Measurements from ENCODE around the gene VASN. TPM values are rescaled to one million over a fixed set of nuclear protein-coding genes. Genes with fewer than 3 reads are reported as not detected.

The VASN gene
- total RNA-seq, 1 experiment from 2014 or later, result 45.3 TPM

DNA sequence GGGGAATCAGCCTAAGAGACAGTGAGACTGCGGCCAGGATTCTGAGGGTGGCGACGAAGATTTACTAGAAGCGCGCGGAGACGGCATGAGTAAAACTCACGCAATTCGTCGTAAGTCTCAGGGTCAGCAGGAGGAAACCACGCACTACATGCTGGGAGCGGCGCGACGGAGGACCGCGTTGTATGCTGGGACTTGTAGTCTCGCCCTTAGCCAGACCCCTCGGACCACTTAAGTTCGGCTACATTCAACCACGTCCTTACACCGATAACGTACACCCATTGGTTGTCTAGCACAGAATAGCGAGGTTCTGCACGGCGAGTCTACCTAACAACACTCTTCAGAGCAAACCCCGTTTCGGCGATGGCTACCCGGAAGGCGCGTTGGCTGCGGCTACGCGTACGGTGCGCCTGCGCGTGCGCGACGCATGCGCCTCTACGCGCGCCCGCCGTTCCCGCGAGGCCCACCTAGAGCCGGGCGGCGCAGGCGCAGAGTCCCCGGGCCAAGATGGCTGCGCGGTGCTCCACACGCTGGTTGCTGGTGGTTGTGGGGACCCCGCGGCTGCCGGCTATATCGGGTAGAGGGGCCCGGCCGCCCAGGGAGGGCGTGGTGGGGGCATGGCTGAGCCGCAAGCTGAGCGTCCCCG, 53.9 kb downstream of the VASN start, which contains the start of gene DNAJA3:
Gene DNAJA3 (plus strand): TSS at position 491 of the 643 bp plus-strand sequence. CDS start 14 bp downstream, at position 505.
- Histone ChIP-seq H3K4me3 (peak within 1 kb of the TSS; percentile 80), H2AFZ (peak within 1 kb of the TSS; percentile 84), H3K27ac (peak within 1 kb of the TSS; percentile 95), H3F3A (ENCODE audit: insufficient read depth, low read depth) (peaks cover 17% of the 10 kb centered on the region; the same call in 1 of the 2 replicates), H3K9me2 (ENCODE audit: insufficient read depth) (no peaks in the 10 kb centered on the region), H3K36me3 (ENCODE audit: low read depth) (peaks cover 5% of the 10 kb centered on the region; the same call in 1 of the 2 replicates), H3K79me2 (ENCODE audit: low read depth) (peaks cover 53% of the 10 kb centered on the region), H3K4me2 (peak within 1 kb of the TSS; percentile 94), H3K27me3 (ENCODE audit: insufficient read depth, low read depth) (no peaks in the 10 kb centered on the region), H3K9me3 (ENCODE audit: insufficient read depth, low read depth) (no peaks in the 10 kb centered on the region), H3K4me1 (replicated peaks; ENCODE audit: insufficient read depth) (peaks cover 12% of the 10 kb centered on the region), H4K20me1 (ENCODE audit: insufficient read depth) (peaks cover 16% of the 10 kb centered on the region; the same call in 1 of the 2 replicates)
- DNase-seq, result peak; percentile 85 to 93
- ChIA-PET CTCF (no interaction called here), POLR2A (ENCODE audit: unreplicated experiment) (no interaction called here)
- no peak for TF ChIP-seq EZH2 (IDR thresholded peaks at IDR 0.05; ENCODE audit: low read depth)
- TF ChIP-seq, protein P1, sequence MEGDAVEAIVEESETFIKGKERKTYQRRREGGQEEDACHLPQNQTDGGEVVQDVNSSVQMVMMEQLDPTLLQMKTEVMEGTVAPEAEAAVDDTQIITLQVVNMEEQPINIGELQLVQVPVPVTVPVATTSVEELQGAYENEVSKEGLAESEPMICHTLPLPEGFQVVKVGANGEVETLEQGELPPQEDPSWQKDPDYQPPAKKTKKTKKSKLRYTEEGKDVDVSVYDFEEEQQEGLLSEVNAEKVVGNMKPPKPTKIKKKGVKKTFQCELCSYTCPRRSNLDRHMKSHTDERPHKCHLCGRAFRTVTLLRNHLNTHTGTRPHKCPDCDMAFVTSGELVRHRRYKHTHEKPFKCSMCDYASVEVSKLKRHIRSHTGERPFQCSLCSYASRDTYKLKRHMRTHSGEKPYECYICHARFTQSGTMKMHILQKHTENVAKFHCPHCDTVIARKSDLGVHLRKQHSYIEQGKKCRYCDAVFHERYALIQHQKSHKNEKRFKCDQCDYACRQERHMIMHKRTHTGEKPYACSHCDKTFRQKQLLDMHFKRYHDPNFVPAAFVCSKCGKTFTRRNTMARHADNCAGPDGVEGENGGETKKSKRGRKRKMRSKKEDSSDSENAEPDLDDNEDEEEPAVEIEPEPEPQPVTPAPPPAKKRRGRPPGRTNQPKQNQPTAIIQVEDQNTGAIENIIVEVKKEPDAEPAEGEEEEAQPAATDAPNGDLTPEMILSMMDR (conservative IDR thresholded peaks at IDR 0.05), result no peak
- no TSS peak for BruUV-seq (replicated peaks)
- intact Hi-C loops (cut with micrococcal nuclease; ENCODE audit: unreplicated experiment), result no loop called here

DNA sequence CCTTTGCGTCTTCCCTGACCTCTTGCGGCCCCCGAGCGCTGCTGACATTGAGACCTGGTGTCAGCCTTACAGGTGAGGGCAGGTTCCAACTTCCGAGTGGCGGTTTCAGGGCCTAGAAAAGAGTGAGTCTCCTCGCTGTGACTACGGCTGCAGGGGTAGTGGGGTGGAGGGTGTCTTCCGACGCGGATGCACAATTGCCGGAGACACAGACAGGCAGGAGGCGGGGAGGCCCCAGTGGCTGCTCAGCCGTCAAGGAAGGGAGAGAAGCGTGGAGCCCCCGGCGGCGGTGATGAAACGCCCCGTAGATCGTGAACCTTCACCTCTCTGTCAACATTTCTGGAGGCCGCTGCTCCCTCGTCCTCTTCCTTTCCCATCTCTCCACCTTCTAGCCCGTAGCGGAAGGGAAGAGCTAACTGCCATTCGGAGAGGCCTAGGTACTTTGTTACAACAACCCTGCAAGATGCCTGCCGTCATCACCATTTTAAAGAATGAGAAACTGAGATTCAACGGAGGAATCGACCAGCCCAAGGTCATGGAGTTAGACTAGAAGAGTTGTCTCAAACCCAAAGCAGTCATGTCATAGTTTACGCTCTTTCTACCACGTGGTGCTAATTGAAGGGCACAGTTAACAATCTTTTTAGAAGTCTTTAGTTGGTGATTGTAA, 54.5 kb downstream of the VASN start:
- Histone ChIP-seq H3K4me1 (replicated peaks; ENCODE audit: insufficient read depth) (peaks cover 12% of the 10 kb centered on the region), H3K27ac (peak overlapping the region; percentile 95), H3K9me3 (ENCODE audit: insufficient read depth, low read depth) (no peaks in the 10 kb centered on the region), H2AFZ (peak overlapping the region; percentile 84), H3K9me2 (ENCODE audit: insufficient read depth) (no peaks in the 10 kb centered on the region), H3K36me3 (ENCODE audit: low read depth) (peaks cover 5% of the 10 kb centered on the region), H3F3A (ENCODE audit: insufficient read depth, low read depth) (peaks cover 17% of the 10 kb centered on the region; the same call in 1 of the 2 replicates), H3K4me2 (peak overlapping the region; percentile 94), H3K27me3 (ENCODE audit: insufficient read depth, low read depth) (no peaks in the 10 kb centered on the region), H3K79me2 (ENCODE audit: low read depth) (peaks cover 59% of the 10 kb centered on the region), H4K20me1 (ENCODE audit: insufficient read depth) (peaks cover 23% of the 10 kb centered on the region), H3K4me3 (peak overlapping the region; percentile 80)
- intact Hi-C loops (cut with micrococcal nuclease; ENCODE audit: unreplicated experiment), result no loop called here
- no peak for DNase-seq
- TF ChIP-seq EZH2 (IDR thresholded peaks at IDR 0.05; ENCODE audit: low read depth), result no peak
- TF ChIP-seq, protein P1 (conservative IDR thresholded peaks at IDR 0.05), result no peak
- ChIA-PET POLR2A (ENCODE audit: unreplicated experiment) (no interaction called here), CTCF (no interaction called here)
- no TSS peak for BruUV-seq (replicated peaks)

DNA sequence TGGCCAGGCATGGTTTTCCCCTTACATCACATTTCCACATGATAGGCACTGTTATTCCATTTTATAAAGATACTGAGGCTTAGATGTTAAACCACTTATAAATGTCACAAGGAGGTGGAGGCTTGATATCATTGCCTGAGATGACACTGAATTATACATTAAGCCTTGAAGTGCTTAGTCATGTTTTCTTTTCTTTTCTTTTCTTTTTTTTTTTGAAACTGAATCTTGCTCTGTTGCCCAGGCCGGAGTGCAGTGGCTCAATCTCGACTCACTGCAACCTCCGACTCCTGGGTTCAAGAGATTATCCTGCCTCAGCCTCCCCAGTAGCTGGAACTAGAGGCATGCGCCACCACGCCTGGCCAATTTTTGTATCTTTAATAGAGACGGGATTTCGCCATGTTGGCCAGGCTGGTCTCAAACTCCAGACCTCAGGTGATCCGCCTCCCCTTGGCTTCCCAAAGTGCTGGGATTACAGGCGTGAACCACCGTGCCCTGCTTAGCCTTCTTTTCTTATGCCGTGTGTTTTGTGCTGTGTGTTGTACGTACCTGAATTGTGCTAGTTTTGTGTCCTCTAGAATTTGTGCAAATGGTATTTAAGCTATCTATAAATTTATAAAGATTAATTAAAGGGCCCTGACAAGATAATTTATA, 55.2 kb downstream of the VASN start:
- Histone ChIP-seq H3K4me3 (peak overlapping the region; percentile 80), H3K4me1 (replicated peaks; ENCODE audit: insufficient read depth) (peaks cover 12% of the 10 kb centered on the region), H3F3A (ENCODE audit: insufficient read depth, low read depth) (peaks cover 17% of the 10 kb centered on the region; the same call in 1 of the 2 replicates), H3K27me3 (ENCODE audit: insufficient read depth, low read depth) (no peaks in the 10 kb centered on the region), H2AFZ (no peak overlapping the region), H3K79me2 (ENCODE audit: low read depth) (peaks cover 66% of the 10 kb centered on the region), H3K27ac (peak overlapping the region; percentile 95), H3K9me3 (ENCODE audit: insufficient read depth, low read depth) (no peaks in the 10 kb centered on the region), H3K9me2 (ENCODE audit: insufficient read depth) (no peaks in the 10 kb centered on the region), H3K4me2 (peak overlapping the region; percentile 94), H3K36me3 (ENCODE audit: low read depth) (peaks cover 5% of the 10 kb centered on the region), H4K20me1 (ENCODE audit: insufficient read depth) (peaks cover 25% of the 10 kb centered on the region)
- ChIA-PET POLR2A (ENCODE audit: unreplicated experiment) (no interaction called here), CTCF (no interaction called here)
- TSS peak; percentile 48 for BruUV-seq (replicated peaks)
- TF ChIP-seq EZH2 (IDR thresholded peaks at IDR 0.05; ENCODE audit: low read depth), result no peak
- TF ChIP-seq, protein P1 (conservative IDR thresholded peaks at IDR 0.05), result no peak
- intact Hi-C loops (cut with micrococcal nuclease; ENCODE audit: unreplicated experiment), result no loop called here
- DNase-seq, result no peak
